ENCODE results near the gene BCL11A. TPM values are rescaled to one million over a fixed set of nuclear protein-coding genes. Genes with fewer than 3 reads are reported as not detected.
"Not testable (repeated sequence)": the region's sequence is repeated elsewhere in the genome, so short reads cannot be mapped to it uniquely, and the experiment has no call there.

Gene BCL11A
- total RNA-seq, 2 donors from 2014 or later: 0.81 TPM; not detected in 1

- ATAC-seq: no peak
- no peaks in the 10 kb centered on the region for H3K36me3 Mint-ChIP-seq
- H3K27me3 Mint-ChIP-seq: peaks cover 7% of the 10 kb centered on the region in 2 donors
- no peak overlapping the region for H3K27ac Mint-ChIP-seq
- H3K4me1 Mint-ChIP-seq (ENCODE audit: low read depth in 2 of 2): peaks cover 6 to 14% of the 10 kb centered on the region in 2 donors
- H3K9me3 Mint-ChIP-seq: no peaks in the 10 kb centered on the region
- DNase-seq (ENCODE audit: low spot score): no peak
- no peak overlapping the region for H3K4me3 Mint-ChIP-seq
Observed at GRCh38 chr2:60437080-60437696, 116.3 kb downstream of the BCL11A start.

- no peaks in the 10 kb centered on the region for H3K36me3 Mint-ChIP-seq
Observed at GRCh38 chr2:60433018-60433596, 120.3 kb downstream of the BCL11A start.

GRCh38 chr2:60432035-60432601, 121.3 kb downstream of the BCL11A start:
- H3K36me3 Mint-ChIP-seq: no peaks in the 10 kb centered on the region
- H3K4me3 Mint-ChIP-seq: no peak overlapping the region
- no peak for DNase-seq (ENCODE audit: low spot score)
- ATAC-seq: no peak
- H3K9me3 Mint-ChIP-seq: no peaks in the 10 kb centered on the region
- no peaks in the 10 kb centered on the region for H3K4me1 Mint-ChIP-seq (ENCODE audit: low read depth in 2 of 2)
- H3K27me3 Mint-ChIP-seq: peaks cover 0 to 5% of the 10 kb centered on the region in 2 donors
- no peak overlapping the region for H3K27ac Mint-ChIP-seq

More at GRCh38 chr2:60433018-60433596, 120.3 kb downstream of the BCL11A start:
- DNase-seq (ENCODE audit: low spot score): no peak
- Mint-ChIP-seq H3K4me3 (no peak overlapping the region), H3K27me3 (peaks cover 0 to 5% of the 10 kb centered on the region in 2 donors), H3K27ac (no peak overlapping the region), H3K9me3 (no peaks in the 10 kb centered on the region), H3K4me1 (ENCODE audit: low read depth in 2 of 2) (no peaks in the 10 kb centered on the region)
- peak; percentile 24 to 37 for ATAC-seq

GRCh38 chr2:60429681-60430080, 123.8 kb downstream of the BCL11A start:
- no peaks in the 10 kb centered on the region for H3K9me3 Mint-ChIP-seq
- H3K27me3 Mint-ChIP-seq: peaks cover under 1 to 2% of the 10 kb centered on the region in 2 donors
- no peak for ATAC-seq
- H3K4me1 Mint-ChIP-seq (ENCODE audit: low read depth in 2 of 2): no peaks in the 10 kb centered on the region
- H3K4me3 Mint-ChIP-seq: no peak overlapping the region
- H3K27ac Mint-ChIP-seq: no peak overlapping the region
- no peaks in the 10 kb centered on the region for H3K36me3 Mint-ChIP-seq
- no peak for DNase-seq (ENCODE audit: low spot score)

GRCh38 chr2:60426880-60427279, 126.6 kb downstream of the BCL11A start:
- H3K4me1 Mint-ChIP-seq (ENCODE audit: low read depth in 2 of 2): no peaks in the 10 kb centered on the region
- no peak for ATAC-seq
- no peak for DNase-seq (ENCODE audit: low spot score)
- no peaks in the 10 kb centered on the region for H3K9me3 Mint-ChIP-seq
- no peak overlapping the region for H3K27ac Mint-ChIP-seq
- no peaks in the 10 kb centered on the region for H3K36me3 Mint-ChIP-seq
- H3K4me3 Mint-ChIP-seq: no peak overlapping the region
- H3K27me3 Mint-ChIP-seq: peaks cover 2 to 7% of the 10 kb centered on the region in 2 donors

DNA sequence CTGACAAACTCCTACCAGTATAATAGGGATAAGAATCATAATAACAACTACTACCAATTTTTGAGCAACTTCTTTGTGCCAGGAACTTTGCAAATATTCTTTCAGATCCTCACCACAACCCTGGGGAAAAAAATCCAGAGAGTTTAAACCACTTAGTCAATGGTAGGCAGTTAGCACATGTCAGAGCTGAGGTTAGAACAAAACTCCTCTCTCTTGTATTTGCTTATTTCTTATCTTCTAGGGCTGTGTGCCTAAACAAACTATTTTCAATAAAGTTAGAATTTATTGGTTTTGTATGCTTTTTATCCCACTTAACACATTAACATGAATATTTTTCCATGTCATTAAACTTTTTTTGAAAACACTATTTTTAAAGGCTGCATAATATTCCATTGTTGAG, 127.1 kb downstream of the BCL11A start:
- no peak for DNase-seq (ENCODE audit: low spot score)
- peaks cover 2 to 7% of the 10 kb centered on the region in 2 donors for H3K27me3 Mint-ChIP-seq
- no peak overlapping the region for H3K27ac Mint-ChIP-seq
- no peaks in the 10 kb centered on the region for H3K9me3 Mint-ChIP-seq
- no peak for ATAC-seq
- H3K36me3 Mint-ChIP-seq: no peaks in the 10 kb centered on the region
- H3K4me1 Mint-ChIP-seq (ENCODE audit: low read depth in 2 of 2): no peaks in the 10 kb centered on the region
- no peak overlapping the region for H3K4me3 Mint-ChIP-seq

DNA sequence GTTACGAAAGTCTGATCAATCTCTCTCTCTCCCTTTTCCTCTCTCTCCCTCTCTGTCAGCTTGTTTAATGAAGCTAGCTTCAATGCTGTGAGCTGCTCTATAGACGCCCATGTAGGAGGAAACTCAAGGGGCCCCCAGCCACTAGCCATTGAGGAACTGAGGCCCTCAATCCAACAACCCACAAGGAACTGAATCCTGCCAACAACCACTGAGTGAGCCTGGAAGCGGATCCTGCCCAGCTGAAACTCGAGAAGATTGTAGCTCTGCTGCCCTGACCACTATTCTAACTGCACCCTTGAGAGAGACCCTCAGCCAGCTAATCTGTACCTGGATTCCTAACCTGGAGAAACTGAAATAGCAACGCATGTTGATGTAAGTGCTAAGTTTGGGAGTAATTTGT, 129.2 kb downstream of the BCL11A start:
- no peak overlapping the region for H3K27ac Mint-ChIP-seq
- ATAC-seq: no peak

GRCh38 chr2:60423505-60423904, 129.9 kb downstream of the BCL11A start:
- Mint-ChIP-seq H3K27me3 (peaks cover 12 to 17% of the 10 kb centered on the region in 2 donors), H3K27ac (no peak overlapping the region), H3K9me3 (no peaks in the 10 kb centered on the region), H3K4me1 (ENCODE audit: low read depth in 2 of 2) (no peaks in the 10 kb centered on the region), H3K4me3 (no peak overlapping the region), H3K36me3 (no peaks in the 10 kb centered on the region)
- ATAC-seq: no peak
- DNase-seq (ENCODE audit: low spot score): no peak

More for the DNA sequence above, 129.2 kb downstream of the BCL11A start:
- Mint-ChIP-seq H3K36me3 (no peaks in the 10 kb centered on the region), H3K4me1 (ENCODE audit: low read depth in 2 of 2) (no peaks in the 10 kb centered on the region), H3K9me3 (no peaks in the 10 kb centered on the region), H3K27me3 (peaks cover 5 to 9% of the 10 kb centered on the region in 2 donors), H3K4me3 (no peak overlapping the region)
- no peak for DNase-seq (ENCODE audit: low spot score)

GRCh38 chr2:60422826-60423483, 130.5 kb downstream of the BCL11A start:
- Mint-ChIP-seq H3K4me1 (ENCODE audit: low read depth in 2 of 2) (no peaks in the 10 kb centered on the region), H3K4me3 (no peak overlapping the region), H3K9me3 (no peaks in the 10 kb centered on the region), H3K27me3 (peaks cover 14 to 19% of the 10 kb centered on the region in 2 donors), H3K36me3 (no peaks in the 10 kb centered on the region), H3K27ac (no peak overlapping the region)
- DNase-seq (ENCODE audit: low spot score) (no peak), ATAC-seq (no peak)

GRCh38 chr2:60417210-60417609, 136.2 kb downstream of the BCL11A start:
- H3K36me3 Mint-ChIP-seq; H3K4me3 Mint-ChIP-seq; H3K27ac Mint-ChIP-seq; ATAC-seq; H3K9me3 Mint-ChIP-seq; DNase-seq (ENCODE audit: low spot score); H3K4me1 Mint-ChIP-seq (ENCODE audit: low read depth in 2 of 2): not testable (repeated sequence)
- peaks cover 18 to 26% of the 10 kb centered on the region in 2 donors for H3K27me3 Mint-ChIP-seq

GRCh38 chr2:60416221-60417008, 137.0 kb downstream of the BCL11A start:
- H3K9me3 Mint-ChIP-seq: peaks cover 2% of the 10 kb centered on the region
- ATAC-seq (no peak), DNase-seq (ENCODE audit: low spot score) (no peak)
- H3K27ac Mint-ChIP-seq: no peak overlapping the region
- H3K27me3 Mint-ChIP-seq: peaks cover 23 to 32% of the 10 kb centered on the region in 2 donors
- peaks cover 0 to 3% of the 10 kb centered on the region in 2 donors for H3K4me1 Mint-ChIP-seq (ENCODE audit: low read depth in 2 of 2)
- no peak overlapping the region for H3K4me3 Mint-ChIP-seq
- no peaks in the 10 kb centered on the region for H3K36me3 Mint-ChIP-seq

GRCh38 chr2:60415814-60416213, 137.6 kb downstream of the BCL11A start:
- Mint-ChIP-seq H3K4me3 (no peak overlapping the region), H3K36me3 (no peaks in the 10 kb centered on the region), H3K27ac (no peak overlapping the region), H3K27me3 (peaks cover 23 to 34% of the 10 kb centered on the region in 2 donors), H3K4me1 (ENCODE audit: low read depth in 2 of 2) (peaks cover 0 to 3% of the 10 kb centered on the region in 2 donors), H3K9me3 (peaks cover 2% of the 10 kb centered on the region)
- DNase-seq (ENCODE audit: low spot score): no peak
- ATAC-seq: no peak

DNA sequence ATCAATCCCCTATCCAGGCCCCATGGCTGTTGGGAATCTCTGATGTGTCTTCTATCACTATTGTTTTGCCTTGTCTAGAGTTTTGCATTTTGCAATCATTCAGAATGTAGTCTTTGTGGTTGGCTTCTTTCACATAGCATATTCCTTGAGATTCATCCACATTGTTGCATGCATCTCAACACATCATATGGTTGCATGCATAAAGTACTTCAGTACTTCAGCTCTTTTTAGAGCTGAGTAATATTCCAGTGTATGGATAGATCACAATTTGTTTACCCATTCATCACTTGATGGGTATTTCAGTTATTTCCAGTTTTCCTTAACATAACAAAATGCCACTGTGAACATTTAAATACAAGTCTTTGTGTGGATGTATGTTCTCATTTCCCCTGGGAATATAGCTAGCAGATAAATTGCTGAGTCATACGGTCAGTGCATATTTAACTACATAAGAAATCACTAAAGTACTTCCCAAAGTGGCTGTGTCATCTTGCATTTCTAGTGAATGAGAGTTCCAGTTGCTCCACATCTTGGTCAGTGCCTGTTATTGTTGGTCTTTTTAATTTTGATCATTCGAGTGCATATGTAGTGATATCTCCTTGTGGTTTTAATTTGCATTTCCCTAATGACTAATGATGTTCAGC, 138.8 kb downstream of the BCL11A start:
- Mint-ChIP-seq H3K27me3 (peaks cover 25 to 34% of the 10 kb centered on the region in 2 donors), H3K36me3 (no peaks in the 10 kb centered on the region), H3K9me3 (peaks cover 2% of the 10 kb centered on the region), H3K4me3 (no peak overlapping the region), H3K27ac (no peak overlapping the region), H3K4me1 (ENCODE audit: low read depth in 2 of 2) (peaks cover 0 to 3% of the 10 kb centered on the region in 2 donors)
- ATAC-seq: no peak
- DNase-seq (ENCODE audit: low spot score): no peak
